Activated CD4-positive, alpha-beta T cell treated with anti-CD3 and anti-CD28 coated beads, Interleukin-2, amount 50 U/mL, for 48 hours (primary cell): Measurements from ENCODE around the gene PRR33.

Experiments
- DNase-seq, 2 experiments: peaks; one replicate each; pipeline ENCODE4 v3.0.0-alpha.2; 2020

PRR33 gene

GRCh38 chr11:1845561-1846452, 45.9 kb downstream of the PRR33 start:
- DNase-seq = no peak

GRCh38 chr11:1845095-1845429, 46.6 kb downstream of the PRR33 start:
- no peak for DNase-seq

GRCh38 chr11:1844221-1845094, 47.2 kb downstream of the PRR33 start:
- DNase-seq = peak; percentile 50 to 63

GRCh38 chr11:1843796-1844195, 47.9 kb downstream of the PRR33 start:
- DNase-seq = no peak

GRCh38 chr11:1843098-1843473, 48.6 kb downstream of the PRR33 start:
- DNase-seq = no peak

GRCh38 chr11:1842149-1843097, 49.3 kb downstream of the PRR33 start:
- DNase-seq = no peak

GRCh38 chr11:1841511-1842148, 50.1 kb downstream of the PRR33 start:
- no peak for DNase-seq

GRCh38 chr11:1840780-1841480, 50.8 kb downstream of the PRR33 start:
- no peak for DNase-seq

GRCh38 chr11:1839924-1840779, 51.5 kb downstream of the PRR33 start:
- no peak for DNase-seq

GRCh38 chr11:1839204-1839923, 52.3 kb downstream of the PRR33 start:
- no peak for DNase-seq

GRCh38 chr11:1838426-1839144, 53.1 kb downstream of the PRR33 start, which contains the start of gene TNNI2:
Gene TNNI2, plus strand, starts transcription at chr11:1838981. Its CDS starts 716 bp downstream, at chr11:1839697.
- no peak for DNase-seq
